HepG2 (cell line): ENCODE measurements around the gene PLCB1. TPM values are rescaled to one million over a fixed set of nuclear protein-coding genes. Genes with fewer than 3 reads are reported as not detected.

Experiments used
- ATAC-seq: fragments of 200-7000 bp; cut with Tn5 transposase; 3 replicates; pipeline ENCODE4 v1.9.1; 2020; ENCODE audit warnings: mild to moderate bottlenecking, moderate library complexity
- BruUV-seq: library from RNA; stranded (reverse); fragments of 400-500 nt; replicated peaks from 2 replicates; lab custom pipeline; 2021; lab: Mats Ljungman, UMichigan
- CTCF ChIA-PET: fragments of 300-600 bp; formaldehyde crosslinking; extraction: SDS; loops from one replicate; lab custom pipeline; 2021; ENCODE audit warnings: low total read pairs, inconsistent platforms, low intra/inter-chr PET ratio; lab: Yijun Ruan, JAX
- POLR2A ChIA-PET: fragments of 350-600 bp; sonication (Branson Sonifier 250); formaldehyde crosslinking; loops from one replicate; lab custom pipeline; 2020; ENCODE audit warnings: antibody characterized with exemption, inconsistent platforms; lab: Yijun Ruan, JAX
- DNase-seq: peaks from one replicate; pipeline ENCODE4 v3.0.0-alpha.2; 2015; ENCODE audit warnings: low spot score
- FAIRE-seq: peaks from 3 replicates; lab custom pipeline; 2011; peaks lifted over from hg19 to GRCh38; lab: Jason Lieb, UNC
- H2AFZ ChIP-seq: one replicate; pipeline ENCODE4 v1.6.1; 2011; ENCODE audit warnings: low read length, inconsistent platforms
- H3K27ac ChIP-seq: fragments of 300-600 bp; 3 replicates; pipeline ENCODE4 v1.8.0; 2011; ENCODE audit warnings: mixed run types, mild to moderate bottlenecking, mixed read lengths, low read length, inconsistent platforms; ENCODE audit not compliant: insufficient read depth; ENCODE audit errors: extremely low read length
- H3K27me3 ChIP-seq, 2 experiments: fragments of 200-600 bp in 1 of 2; 2 replicates in 1 of 2; 3 replicates in 1 of 2; pipeline versions ENCODE4 v1.6.0 to v1.8.0; 2011; ENCODE audit warnings: low read length in 2 of 2, mild to moderate bottlenecking in 2 of 2, moderate library complexity in 2 of 2, inconsistent platforms in 1 of 2; ENCODE audit not compliant: insufficient read depth in 2 of 2, control insufficient read depth in 1 of 2
- H3K36me3 ChIP-seq, 2 experiments: fragments of 200-600 bp in 1 of 2; replicated peaks in 1 of 2; 2 replicates in 1 of 2; 3 replicates in 1 of 2; pipeline versions ENCODE4 v1.5.1 to v1.8.0; 2011; ENCODE audit warnings: low read length in 2 of 2, inconsistent platforms in 1 of 2; ENCODE audit not compliant: insufficient read depth in 2 of 2, control insufficient read depth in 1 of 2
- H3K4me1 ChIP-seq: 2 replicates; pipeline ENCODE4 v1.5.1; 2012; ENCODE audit warnings: low read length, inconsistent platforms; ENCODE audit not compliant: insufficient read depth
- H3K4me2 ChIP-seq: 2 replicates; pipeline ENCODE4 v1.6.0; 2011; ENCODE audit warnings: low read depth, low read length, inconsistent platforms
- H3K4me3 ChIP-seq, 3 experiments: fragments of 200-600 bp in 1 of 3; sonication (generic), shearing (Covaris generic) in 1 of 3; replicated peaks in 1 of 3; 2 replicates each; pipeline ENCODE4 v1.5.1; 2011 to 2016; ENCODE audit warnings: low read length in 3 of 3, inconsistent platforms in 2 of 3, low read depth in 2 of 3, mild to moderate bottlenecking in 2 of 3, control low read depth in 1 of 3, mixed read lengths in 1 of 3; ENCODE audit not compliant: insufficient read depth in 1 of 3
- H3K79me2 ChIP-seq: one replicate; pipeline ENCODE4 v1.6.1; 2011; ENCODE audit warnings: low read length, inconsistent platforms; ENCODE audit not compliant: insufficient read depth
- H3K9ac ChIP-seq: 2 replicates; pipeline ENCODE4 v1.6.0; 2011; ENCODE audit warnings: mild to moderate bottlenecking, low read depth, low read length, inconsistent platforms; ENCODE audit not compliant: insufficient read depth
- H3K9me3 ChIP-seq: 2 replicates; pipeline ENCODE4 v1.5.1; 2012; ENCODE audit warnings: mild to moderate bottlenecking, low read length
- H4K20me1 ChIP-seq: 2 replicates; pipeline ENCODE4 v1.6.0; 2011; ENCODE audit warnings: inconsistent platforms, mild to moderate bottlenecking, low read length, moderate library complexity; ENCODE audit not compliant: insufficient read depth
- ELF1 ChIP-seq: sonication (generic); formaldehyde crosslinking; IDR thresholded peaks from 2 replicates; pipeline ENCODE4 v1.4.0; 2020; ENCODE audit warnings: missing genetic modification reagents
- MYC ChIP-seq: sonication (generic); formaldehyde crosslinking; IDR thresholded peaks from 2 replicates; pipeline ENCODE4 v1.9.0; 2021; ENCODE audit warnings: missing genetic modification reagents, borderline replicate concordance
- PITX1 ChIP-seq: sonication (generic); formaldehyde crosslinking; IDR thresholded peaks from 2 replicates; pipeline ENCODE4 v1.5.1; 2020; ENCODE audit warnings: mild to moderate bottlenecking, missing genetic modification reagents
- SATB2 ChIP-seq: sonication (generic); formaldehyde crosslinking; IDR thresholded peaks from 2 replicates; pipeline ENCODE4 v1.5.0; 2020; ENCODE audit warnings: missing genetic modification reagents
- TIGD3 ChIP-seq: sonication (generic); formaldehyde crosslinking; IDR thresholded peaks from 2 replicates; pipeline ENCODE4 v1.5.1; 2020; ENCODE audit warnings: mild to moderate bottlenecking, missing genetic modification reagents, borderline replicate concordance
- ZNF777 ChIP-seq: sonication (generic); formaldehyde crosslinking; IDR thresholded peaks from 2 replicates; pipeline ENCODE4 v1.4.0; 2020; ENCODE audit warnings: missing genetic modification reagents
- WGBS: methylation state at CpG from one replicate; pipeline ENCODE4 v1.1.6; 2017; ENCODE audit warnings: low lambda C conversion rate; 5-methylcytosine and 5-hydroxymethylcytosine counted together
- in situ Hi-C: cut with HindIII; loops from 2 replicates; pipeline ENCODE4 v1.10.0; 2017; ENCODE audit warnings: low pct_unique_long_range_greater_than_20kb; ENCODE audit not compliant: extremely low pct_ligation_motif_present
- intact Hi-C: fragments of 100-400 bp; cut with micrococcal nuclease; formaldehyde crosslinking; loops from one replicate; pipeline ENCODE4 v1.10.0; 2022; ENCODE audit not compliant: unreplicated experiment
- polyA plus RNA-seq, 8 experiments: library from polyadenylated mRNA; depleted of rRNA in 3 of 8; stranded (reverse) in 7 of 8; unstranded in 1 of 8; fragments of >200 nt; fragmentation: Illumina TruSeq in 4 of 8; extraction: Trizol in 4 of 8; gene quantifications; 2 replicates each; pipeline versions ENCODE4 v1.2.1 to v1.2.3, GENCODE V29; 2011 to 2016; ENCODE audit warnings: low read depth in 4 of 8, missing spikeins in 1 of 8, mixed read lengths in 1 of 8; ENCODE audit not compliant: insufficient read depth in 1 of 8
- total RNA-seq, 5 experiments: library from RNA; depleted of rRNA; stranded (reverse); fragments of >200 nt; fragmentation: Illumina TruSeq; extraction: Trizol; gene quantifications; 2 replicates each; pipeline ENCODE4 v1.2.3, GENCODE V29; 2016; ENCODE audit warnings: low read depth in 1 of 5

The PLCB1 gene
- total and polyA plus RNA-seq, 2 of the 13 experiments (the other 11 are each of a cell fraction or from before 2014, with no cell fraction given): 42.4 to 55.9 TPM

- TF ChIP-seq TIGD3: no peak
These were observed 357.2 kb downstream of the PLCB1 start (continued) for GRCh38 chr20:8489094-8489883.

GRCh38 chr20:8490076-8490830 is 358.2 kb downstream of the PLCB1 start:
- Histone ChIP-seq H3K79me2 (no peaks in the 10 kb centered on the region), H3K9ac (no peak overlapping the region), H3K36me3 (no peaks in the 10 kb centered on the region), H3K4me1 (peaks cover 17% of the 10 kb centered on the region), H3K27ac (no peak overlapping the region), H3K9me3 (no peaks in the 10 kb centered on the region), H4K20me1 (no peaks in the 10 kb centered on the region), H2AFZ (no peak overlapping the region), H3K4me3 (no peak overlapping the region), H3K4me2 (no peak overlapping the region), H3K27me3 (no peaks in the 10 kb centered on the region)
- DNase-seq (no peak), FAIRE-seq (no peak), ATAC-seq (no peak)
- no peak for TF ChIP-seq ELF1 (CRISPR knock-in tag)
- no peak for TF ChIP-seq MYC (CRISPR knock-in tag)
- no peak for TF ChIP-seq PITX1 (CRISPR knock-in tag)
- no peak for TF ChIP-seq ZNF777 (CRISPR knock-in tag)
- no peak for TF ChIP-seq SATB2 (CRISPR knock-in tag)
- in situ Hi-C loops (no loop called here), intact Hi-C loops (no loop called here)
- ChIA-PET POLR2A (no interaction called here), CTCF (no interaction called here)
- no TSS peak for BruUV-seq
- 97% methylated on average over 3 of the region's 3 CpGs for WGBS
